ENCODE measurements around the gene PTGDS.

The PTGDS gene

GRCh38 chr9:136958898-136959850 is 18.1 kb upstream of the PTGDS start:
- no peak for DNase-seq

DNA sequence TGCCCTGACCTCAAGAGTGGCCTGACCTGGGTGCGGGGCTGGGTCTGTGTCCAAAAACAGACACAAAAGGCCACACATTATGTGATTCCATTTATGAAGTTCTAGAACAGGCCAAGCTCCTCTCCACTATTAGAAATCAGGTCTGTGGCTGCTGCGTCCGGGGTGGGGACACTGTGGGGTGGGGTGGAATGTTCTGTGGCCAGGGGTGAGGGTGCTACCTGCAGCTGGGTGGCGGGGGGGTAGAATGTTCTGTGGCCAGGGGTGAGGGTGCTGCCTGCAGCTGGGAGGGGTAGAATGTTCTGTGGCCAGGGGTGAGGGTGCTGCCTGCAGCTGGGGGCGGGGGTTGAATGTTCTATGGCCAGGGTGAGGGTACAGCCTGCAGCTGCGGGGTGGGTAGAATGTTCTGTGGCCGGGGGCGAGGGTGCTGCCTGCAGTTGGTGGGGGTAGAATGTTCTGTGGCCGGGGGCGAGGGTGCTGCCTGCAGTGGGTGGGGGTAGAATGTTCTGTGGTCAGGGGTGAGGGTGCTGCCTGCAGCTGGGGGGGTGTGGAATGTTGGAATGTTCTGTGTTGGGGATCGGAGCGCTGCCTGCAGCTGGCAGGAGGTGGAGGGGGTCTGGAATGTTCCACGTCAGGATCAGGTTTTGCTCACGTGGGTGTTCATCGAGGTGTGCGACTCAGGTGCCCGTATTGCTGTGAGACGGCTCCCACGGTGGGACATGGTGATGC is 16.9 kb upstream of the PTGDS start:
- DNase-seq, result no peak

DNA sequence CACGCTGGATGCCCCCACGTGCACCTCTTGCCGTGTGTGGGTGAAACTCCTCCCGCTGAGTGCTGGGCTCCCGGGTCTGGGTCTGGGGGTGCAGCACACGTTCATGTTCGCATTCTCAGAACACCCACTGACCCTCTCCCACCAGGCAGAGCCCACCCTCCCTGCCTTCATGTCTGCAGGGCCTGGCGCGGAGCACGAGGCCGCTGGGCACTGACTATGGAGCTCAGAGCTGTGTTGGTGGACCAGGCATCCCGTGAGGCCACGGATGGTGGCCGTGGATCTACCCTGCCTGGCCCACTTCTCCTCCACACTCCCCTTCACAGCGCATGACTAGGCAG is 16.4 kb upstream of the PTGDS start:
- DNase-seq, result no peak

DNA sequence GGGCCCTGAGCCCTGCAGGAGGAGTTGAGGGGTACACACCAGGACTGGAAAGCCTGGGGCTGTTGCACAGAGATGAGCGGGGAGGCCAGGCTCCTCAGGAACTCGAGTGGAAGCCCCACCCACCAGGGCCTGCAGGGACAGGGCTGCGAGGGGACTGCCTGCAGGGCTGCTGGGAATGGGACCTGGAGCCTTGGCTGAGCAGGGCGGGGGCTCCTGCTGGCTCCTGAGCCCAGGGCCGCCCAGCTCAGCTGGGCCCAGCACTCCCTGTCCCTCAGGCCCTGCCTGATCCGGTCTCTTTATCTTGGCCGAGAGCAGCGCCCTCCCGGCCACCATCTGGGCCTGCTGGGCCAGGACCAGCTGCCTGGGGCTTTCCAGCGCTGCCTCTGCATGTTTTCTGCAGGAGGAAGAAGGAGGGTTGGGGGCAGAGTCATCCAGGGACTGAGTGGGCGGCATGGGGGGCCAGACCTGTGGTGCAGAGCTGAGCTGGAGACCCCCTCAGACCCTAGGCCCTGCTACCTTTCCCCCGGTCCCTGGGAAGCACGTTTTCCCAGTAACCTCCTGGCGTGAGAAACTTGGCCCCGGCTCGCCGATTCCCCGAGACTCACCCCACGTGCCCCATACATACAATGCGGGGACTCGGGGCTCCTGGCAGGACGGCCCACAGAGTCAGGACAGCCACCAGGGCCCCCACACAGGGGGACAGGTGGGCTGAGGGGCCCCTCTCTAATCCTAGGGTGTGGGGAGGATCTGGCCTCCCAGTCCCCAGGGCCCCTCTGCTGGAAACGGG is 15.8 kb upstream of the PTGDS start:
- no peak for DNase-seq

GRCh38 chr9:136962163-136962562 is 15.1 kb upstream of the PTGDS start:
- DNase-seq, result no peak

DNA sequence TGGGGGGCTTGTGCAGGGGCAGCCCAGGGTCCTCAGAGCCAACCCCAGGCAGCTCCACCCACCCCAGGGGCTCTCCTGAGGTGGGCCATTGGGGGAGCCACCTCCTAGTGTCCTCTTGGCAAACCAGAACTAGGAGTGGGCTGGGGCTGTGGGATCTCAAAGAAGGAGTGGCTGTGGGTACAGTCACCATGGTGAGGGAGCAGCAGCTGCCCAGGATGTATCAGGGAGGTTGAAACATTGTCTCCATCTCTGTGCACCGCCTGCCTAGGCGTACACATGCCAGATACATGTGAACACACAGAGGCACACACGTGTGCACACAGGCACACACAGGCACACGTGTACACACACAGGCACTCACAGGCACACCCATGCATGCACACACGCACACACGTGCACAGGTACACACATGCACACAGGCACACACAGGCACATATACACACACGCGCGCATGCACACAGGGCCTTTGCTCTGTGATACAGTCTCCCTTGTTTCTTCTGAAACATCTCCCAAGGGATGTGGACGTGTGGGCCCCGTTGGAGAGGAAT is 14.5 kb upstream of the PTGDS start:
- no peak for DNase-seq

DNA sequence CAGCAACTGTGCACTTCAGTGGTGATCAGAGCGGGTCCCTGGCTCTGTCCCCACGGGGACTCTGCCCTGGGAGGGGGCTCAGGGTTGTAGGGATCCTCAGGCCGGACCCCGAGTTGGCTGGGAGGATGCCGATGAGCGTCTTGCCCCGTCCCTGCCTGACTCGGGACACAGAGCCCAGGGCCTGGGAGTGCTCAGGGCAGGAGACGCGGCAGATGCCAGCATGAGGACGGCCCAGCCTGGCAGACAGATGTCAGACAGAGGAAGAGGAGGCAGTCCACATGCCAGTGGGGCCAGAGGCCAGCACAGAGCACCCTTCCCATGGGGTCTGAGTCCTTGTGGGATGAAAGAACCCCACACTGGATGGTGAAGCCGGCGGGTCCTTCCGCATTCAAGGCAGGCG is 14.0 kb upstream of the PTGDS start:
- DNase-seq, result no peak

DNA sequence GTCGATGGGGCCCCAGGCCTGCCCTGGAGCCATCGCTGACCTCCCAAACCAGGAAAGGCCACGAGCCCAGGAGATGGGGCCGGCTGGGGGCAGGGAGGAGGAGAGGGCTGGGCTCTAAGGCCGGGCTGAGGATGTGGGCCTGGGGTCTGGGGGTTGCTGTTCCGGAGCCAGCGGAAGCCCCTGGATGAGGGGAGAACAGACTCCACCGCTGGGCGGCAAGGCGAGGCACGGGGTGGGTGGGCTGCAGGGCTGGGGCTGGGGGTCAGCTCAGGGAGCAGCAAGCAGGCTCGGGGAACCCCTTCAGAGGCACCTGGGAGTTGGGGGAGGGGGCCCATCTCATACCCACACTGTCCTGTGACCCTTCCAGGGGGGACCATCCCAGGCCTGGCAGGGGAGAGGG is 13.6 kb upstream of the PTGDS start:
- no peak for DNase-seq

DNA sequence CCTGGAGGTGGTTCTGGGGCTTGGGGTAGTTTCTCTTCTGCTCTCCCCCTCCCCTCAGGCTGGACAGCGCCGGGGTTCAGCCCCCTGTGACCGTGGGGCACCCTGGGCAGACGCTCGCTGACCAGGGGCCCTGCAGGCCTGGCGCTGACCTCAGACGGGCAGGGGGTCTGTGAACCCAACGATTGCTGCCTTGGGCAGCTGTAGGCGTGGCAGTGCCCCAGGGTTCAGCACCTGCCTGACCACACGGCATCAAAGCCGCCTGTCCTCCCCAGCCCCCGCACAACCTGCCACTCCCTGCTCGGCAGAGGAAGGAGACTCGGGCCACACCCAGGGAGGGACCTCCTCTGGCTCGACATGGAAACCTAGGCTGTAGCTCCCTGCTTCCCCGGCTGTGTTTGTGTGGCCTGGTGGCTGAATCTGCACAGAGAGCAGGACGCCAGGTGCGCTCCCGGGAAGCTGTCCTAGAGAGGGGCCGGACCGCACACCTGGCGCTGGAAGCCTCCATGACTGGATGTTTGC is 13.1 kb upstream of the PTGDS start:
- DNase-seq, result no peak

DNA sequence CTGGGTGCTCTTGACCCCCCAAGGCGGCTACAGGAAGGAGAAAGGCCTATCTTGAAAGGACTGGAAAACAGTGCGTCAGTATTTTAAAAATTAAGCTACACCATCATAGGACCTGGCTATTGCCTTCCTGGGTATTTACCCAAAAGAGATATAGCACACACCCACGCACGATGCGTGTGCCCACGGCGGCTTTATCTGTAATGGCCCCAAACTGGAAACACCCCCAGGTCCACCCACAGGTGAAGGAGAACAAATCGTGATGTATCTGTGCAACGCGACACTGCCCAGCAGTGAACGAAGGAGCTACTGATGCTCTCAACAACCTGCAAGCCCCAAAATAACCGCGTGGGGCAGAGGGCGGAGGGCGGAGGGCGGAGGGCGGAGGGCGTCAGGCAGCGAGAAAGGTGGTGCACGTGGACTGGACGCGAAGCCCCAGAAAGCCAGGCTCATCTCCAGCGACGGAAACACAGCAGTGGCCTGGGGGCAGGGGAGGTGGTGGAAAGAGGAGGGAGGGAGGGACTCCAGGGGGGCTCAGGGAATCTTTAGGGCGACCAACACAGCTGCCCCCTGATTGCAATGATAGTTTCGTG is 12.4 kb upstream of the PTGDS start:
- DNase-seq, result no peak

DNA sequence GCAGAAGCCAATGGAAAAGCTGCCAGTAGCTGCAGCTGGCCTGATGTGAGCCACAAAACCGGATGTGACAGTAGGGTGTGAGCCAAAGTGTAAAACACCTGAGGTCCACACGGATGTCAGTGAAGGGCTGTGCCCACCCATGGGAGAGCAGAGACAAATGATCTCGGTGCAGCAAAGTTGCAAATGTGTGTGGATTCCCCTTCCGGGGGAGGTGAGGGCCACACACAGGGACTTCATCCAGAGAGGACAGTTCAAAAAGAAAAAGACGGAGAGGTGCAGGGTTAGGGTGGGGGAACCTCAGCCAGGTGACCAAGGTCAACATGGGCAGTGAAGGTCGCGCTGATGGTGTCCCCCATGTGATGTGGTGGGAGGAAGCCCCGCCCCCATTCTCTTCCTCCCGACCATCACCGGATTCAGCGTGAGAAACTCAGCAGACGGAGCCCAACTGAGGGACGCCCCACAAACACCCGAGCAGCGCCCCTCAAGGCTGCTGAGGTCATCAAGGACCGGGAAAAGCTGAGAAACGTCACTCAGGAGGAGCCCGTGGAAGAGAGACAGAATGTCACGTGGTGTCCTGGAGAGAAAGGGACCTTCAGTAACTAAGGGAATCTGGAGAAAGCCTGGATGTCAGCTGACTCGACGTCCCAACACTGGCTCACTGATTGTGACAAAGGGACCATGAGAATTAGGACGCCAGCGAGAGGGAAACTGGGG is 11.4 kb upstream of the PTGDS start:
- no peak for DNase-seq

GRCh38 chr9:136968333-136969127 is 8.8 kb upstream of the PTGDS start:
- DNase-seq, result no peak

GRCh38 chr9:136969150-136969549 is 8.2 kb upstream of the PTGDS start:
- DNase-seq, result no peak

- DNase-seq, result no peak
Measured at GRCh38 chr9:136969774-136970173, 7.5 kb upstream of the PTGDS start.

- DNase-seq, result no peak
Measured at GRCh38 chr9:136970361-136970760, 6.9 kb upstream of the PTGDS start.

DNA sequence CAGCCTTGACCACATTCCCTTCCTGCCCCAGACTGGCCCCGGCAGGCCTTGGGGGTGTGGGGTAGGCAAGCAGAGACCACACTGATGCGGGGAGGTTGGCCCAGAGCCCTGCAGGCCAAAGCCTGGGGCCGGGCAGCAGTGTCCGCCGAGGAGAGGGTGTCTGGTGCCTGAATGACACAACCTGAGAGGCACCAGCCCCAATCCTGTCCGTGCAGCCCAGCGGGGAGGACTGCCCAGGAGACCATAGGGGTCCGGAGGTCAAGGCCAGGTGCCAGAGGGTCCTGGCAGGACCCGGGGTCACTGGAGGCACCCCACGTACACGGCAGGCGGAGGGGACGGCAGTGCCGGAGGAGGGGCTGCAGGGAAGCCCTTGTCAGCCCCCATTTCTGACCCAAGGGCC is 5.6 kb upstream of the PTGDS start:
- no peak for DNase-seq

GRCh38 chr9:136972335-136972734 is 5.0 kb upstream of the PTGDS start:
- no peak for DNase-seq

DNA sequence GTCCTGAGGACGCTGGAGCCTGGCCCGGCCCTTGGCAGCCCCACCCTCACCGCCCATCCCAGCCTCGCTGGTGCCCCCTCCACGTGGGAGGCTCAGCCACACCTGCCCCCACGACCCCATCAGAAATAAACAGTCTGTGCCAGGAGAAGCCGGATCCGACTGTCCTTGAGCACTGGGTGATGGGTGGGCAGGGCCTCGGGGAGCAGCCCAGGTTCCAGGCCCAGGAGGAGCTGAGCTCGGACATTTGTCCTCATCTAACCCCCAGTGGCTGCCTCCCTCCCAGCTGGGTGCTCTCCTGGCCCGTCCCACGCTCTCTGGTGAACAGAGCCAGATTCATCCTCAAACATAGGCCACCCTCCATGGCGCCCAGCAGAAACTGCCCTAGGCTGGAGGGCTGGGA is 4.6 kb upstream of the PTGDS start:
- DNase-seq, result no peak

DNA sequence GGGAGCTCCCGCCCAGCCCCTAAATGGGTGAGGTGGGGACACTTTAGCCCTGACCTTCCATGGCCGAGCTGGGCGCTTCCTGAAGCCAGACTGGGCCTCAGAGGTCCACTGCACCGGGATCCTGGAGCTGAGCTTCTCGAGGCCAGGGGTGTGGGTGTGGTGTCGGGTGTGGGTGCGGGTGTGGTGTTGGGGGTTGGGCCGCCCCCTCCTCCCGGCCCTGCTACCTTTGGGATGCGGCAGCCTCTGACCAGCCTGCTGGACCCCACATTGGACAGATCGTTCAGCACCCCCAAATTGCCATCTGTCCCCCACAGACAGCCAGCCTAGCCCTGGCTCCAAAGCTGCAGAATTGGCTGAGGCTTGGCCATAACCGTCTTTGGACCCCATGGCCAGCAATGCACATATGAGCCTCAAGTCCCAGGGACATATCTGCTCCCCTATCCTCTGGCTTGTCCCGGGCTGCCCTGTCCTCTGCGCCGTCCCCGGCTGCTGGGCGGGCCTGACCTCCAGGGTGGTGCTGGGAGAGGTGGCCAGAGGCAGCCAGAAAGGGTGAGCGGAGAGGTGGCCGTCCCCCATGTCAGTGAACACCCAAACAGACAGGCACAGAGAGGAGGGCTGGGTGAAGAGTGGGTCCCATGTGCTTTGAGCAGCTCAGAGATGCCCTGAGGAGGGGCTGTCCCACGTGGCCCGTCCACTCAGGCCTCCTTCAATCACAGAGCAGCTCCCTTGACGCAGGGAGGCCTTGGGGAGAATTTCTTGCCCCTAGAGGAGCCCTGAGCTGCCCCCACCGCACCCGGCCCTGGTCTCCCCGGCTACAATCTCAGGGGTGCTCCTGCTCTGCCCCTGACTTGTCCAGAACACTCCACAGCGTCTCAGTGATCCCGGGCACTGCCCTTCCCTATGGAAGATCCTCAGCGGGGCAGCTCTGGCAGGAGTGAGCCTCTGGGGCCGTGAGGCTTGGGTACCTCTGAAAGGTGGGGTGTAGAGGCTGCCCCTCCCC is 3.4 kb upstream of the PTGDS start:
- DNase-seq, result no peak
